ENCODE data around the gene EIF1. TPM values are rescaled to one million over a fixed set of nuclear protein-coding genes. Genes with fewer than 3 reads are reported as not detected.
"Not testable (repeated sequence)": the region's sequence is repeated elsewhere in the genome, so short reads cannot be mapped to it uniquely, and the experiment has no call there.

Gene EIF1
- total RNA-seq, 1 donor from 2014 or later, result 725 TPM

DNA sequence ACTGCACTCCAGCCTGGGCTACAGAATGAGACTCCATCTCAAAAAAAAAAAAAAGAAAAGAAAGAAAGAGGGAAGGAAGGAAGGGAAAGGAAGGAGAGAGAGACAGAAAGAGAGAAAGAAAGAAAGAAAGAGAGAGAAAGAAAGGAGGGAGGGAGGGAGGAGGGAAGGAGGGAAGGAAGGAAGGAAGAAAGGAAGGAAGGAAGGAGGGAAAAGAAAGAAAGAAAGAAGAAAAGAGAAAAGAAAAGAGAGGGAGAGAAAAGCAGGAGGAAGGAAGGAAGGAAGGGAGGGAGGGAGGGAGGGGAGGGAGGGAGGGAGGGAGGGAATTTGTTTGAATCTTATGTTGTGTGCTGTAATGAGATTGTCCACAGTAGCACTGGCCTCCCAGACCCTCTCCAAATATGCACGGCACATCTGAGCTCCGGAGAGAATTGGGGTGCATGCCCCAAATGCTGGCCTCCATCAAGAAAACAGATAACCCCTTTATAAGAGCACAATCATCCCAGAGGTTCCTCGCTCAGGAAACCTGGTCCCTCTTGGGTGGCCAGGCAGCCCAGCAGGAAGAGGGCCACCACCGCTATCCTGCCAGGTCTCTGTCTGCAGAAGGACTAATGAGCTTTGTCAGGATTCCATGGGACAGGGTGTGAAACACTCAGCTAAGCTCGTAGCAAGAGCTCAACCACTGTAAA is 8.8 kb upstream of the EIF1 start:
- no peak for ATAC-seq

DNA sequence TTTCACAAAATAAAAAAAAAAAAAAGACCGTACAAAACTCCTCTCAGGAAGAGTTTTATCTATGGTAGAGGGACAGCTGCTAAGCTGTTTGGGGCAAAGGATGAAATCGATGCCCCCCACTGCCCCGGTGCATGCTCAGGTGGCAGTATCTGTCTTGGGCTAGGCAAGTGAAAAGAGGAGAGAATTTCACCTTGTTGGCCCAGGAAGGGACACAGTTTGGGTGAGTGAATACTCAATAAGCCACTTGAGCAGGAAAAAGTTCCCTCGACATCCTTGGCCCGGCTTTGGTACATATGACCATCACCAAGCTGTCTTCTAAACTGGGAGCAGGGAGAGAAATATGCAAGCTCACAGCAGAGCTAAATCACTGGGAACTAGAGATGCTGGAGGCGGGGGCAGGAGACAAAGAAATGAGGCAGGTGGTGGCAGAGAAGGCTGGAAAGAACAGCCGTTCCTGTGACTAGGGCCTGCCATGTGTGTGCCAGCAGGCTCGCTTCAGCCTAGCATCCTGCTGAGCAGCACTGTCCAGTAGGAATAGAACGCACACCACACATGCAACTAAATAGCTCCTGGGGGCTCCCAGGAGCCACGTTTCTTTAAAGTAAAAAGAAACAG is 8.2 kb upstream of the EIF1 start:
- no peak for ATAC-seq

DNA sequence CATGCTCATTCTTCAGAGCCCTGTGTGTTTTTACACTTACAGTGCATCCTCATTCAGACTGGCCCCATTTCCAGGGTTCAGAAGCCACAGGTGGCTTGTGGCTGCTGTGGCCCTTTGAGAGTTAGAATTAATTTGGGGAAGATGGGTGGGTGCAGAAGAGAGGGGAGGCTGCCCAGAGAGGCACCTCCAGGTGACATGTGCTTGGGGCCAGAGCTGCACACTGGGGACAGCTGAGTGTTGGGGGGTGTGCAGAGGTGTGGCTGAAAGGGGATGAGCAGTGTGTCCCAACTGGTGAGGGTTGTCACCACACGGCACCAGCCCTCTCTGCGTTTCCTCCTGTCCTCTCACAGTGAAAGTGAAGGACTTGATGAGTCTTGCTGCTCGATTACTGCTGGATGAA is 6.9 kb upstream of the EIF1 start:
- no peak for ATAC-seq

DNA sequence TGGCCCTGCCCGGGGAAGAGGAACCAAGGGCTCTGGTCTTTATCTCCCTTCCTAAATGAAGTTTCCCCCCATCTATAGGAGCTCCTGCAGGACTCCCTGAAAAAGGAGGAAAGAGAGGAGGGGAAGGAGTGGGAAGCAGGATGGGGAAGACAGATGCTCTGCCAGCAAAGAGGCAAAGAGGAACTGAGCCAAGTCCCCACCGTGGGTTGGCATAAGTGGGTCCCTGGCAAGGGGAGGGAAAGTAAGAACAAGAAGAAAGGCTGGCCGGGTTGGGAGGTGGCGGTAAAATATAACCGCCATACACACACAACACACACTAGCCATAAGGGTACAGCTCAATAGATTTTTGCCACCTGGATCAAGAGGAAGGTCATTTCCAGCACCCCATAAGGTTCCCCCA is 6.1 kb upstream of the EIF1 start:
- no peak for ATAC-seq

DNA sequence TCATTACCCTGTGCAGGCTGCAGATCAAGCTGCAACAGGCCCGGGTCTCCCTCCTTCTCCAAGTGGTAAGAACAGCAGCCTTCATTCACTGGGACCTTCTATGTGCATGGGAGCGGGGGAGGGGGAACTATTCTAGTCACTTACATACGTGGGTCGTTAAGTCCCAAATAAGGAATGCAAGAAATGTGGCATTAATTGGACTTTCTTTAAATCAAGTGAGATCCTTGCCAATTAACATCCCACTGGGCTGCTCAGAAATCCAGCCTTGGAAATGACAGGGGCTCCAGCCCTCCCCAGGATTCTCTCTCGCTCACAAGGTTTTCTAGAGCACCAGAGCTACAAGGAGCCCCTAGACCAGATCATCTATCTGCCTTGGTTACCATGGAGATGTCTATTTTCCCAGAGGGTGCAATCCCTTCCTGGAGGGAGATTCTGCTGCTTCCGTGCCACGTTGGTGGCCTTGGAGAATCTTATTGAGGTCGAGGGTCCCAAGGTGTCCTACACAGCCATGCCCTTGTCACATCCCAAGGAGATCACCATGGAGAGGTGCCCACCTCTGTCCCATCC is 5.2 kb upstream of the EIF1 start:
- ATAC-seq, result no peak

DNA sequence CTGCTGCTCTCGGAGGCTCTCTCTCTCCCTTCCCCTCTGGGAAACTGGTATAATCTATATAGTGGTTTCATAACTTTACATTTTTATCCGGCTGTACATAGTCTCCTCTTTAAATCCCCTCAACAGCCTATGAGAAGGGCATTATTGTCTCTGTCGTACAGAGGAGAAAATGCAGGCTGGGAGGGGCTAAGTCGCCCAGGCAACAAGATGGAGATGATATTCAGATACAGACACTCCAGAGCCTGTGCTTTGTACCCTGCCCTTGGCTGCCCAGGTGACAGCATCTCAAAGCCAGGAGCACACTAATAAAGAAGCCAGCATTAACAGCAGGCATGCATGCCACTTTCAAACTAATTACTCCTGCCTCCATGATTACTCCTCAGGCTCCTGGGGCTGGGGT is 4.7 kb upstream of the EIF1 start:
- no peak for ATAC-seq

DNA sequence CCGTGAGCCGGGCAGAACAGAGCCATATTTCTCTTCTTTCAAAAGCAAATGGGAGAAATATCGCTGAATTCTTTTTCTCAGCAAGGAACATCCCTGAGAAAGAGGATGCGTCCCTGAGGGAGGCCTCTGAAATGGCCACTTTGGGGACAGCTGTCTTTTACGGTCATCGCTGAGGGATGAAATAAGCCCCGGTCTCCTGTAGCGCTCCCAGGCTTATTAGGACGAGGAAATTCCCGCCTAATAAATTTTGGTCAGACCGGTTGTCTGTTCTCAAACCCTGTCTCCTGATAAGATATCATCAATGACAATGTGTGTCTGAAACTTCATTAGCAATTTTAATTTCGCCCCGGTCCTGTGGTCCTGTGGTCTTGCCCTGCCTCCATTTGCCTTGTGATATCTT is 2.9 kb upstream of the EIF1 start:
- not testable (repeated sequence) for ATAC-seq

DNA sequence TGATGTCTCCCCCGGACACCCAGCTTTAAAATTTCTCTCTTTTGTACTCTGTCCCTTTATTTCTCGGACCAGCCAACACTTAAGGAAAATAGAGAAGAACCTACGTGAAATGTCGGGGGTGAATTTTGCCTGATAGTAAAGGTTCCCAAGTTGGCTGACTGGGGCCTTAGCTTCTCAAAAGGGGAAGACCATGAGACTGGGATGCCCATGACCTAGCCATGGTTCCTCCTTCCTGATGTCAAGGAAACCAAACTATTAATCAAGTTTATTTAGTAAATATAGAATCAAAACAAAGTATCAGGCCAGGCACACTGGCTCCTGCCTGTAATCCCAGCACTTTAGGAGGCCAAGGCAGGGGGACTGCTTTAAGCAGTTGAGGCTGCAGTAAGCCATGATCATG is 2.4 kb upstream of the EIF1 start:
- no peak for ATAC-seq

DNA sequence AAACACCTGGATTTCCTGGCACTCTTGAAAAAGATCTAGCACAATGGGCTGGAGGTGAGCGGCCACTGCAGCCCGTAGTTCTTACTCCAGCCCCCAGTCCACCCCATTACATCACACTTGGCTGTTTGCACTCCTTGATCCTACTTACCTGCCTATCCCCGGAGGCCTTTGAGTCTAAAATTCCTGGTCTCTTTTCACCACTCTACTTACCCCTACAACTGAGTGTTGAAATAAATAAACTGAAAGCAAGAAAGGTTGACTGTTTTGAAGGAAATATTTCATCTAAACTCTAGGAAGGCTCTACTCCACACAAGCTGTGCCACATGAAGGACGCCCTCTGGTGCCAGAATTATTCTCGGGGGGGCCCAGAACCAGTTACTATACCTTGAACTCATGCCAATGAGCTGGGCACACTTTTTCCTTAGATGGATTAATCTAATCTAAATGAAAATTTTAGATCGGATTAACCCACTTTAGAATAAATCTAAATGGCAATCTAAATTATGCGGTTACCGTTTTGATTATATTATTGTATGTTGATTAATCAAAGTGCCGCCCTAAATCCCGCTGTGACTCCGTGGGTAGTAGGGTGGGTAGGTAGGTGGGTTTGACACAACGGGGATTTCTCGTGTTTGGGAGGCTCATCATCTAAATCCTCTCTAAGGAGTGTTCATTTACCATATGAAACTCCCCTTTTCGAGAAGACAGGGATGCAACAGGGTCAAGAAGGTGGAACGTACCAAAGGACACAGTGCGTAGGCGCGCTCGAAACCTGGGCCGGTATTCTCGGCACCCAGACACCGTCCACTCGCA is 651 bp upstream of the EIF1 start:
- ATAC-seq, result no peak

DNA sequence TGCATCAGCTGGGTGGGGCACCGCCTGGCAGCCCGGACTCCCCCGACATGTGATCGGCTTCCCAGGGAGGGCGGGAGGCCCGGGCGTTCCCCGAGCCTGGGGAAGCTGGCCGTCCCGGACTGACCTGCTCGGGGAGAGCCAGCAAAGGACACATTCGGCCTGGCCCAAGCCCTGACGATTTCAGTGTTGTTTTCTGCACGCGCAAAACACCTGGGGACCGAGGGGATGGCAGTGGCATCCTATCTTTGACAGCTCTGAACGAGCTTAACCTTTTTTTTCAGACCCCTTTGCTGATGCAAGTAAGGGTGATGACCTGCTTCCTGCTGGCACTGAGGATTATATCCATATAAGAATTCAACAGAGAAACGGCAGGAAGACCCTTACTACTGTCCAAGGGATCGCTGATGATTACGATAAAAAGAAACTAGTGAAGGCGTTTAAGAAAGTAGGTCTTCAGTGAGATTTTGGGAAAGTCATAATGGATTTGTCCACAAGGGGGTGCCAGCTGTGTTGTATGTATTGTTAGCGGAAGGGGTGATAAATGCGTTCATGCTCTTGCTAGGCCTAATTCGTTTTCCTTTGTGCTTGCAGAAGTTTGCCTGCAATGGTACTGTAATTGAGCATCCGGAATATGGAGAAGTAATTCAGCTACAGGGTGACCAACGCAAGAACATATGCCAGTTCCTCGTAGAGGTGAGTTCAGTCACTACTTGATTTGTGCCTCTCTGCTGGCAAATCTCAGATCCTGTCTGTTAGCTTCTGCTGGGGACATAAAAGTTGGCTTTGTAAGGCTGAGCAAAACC is 1.0 kb downstream of the EIF1 start:
- no peak for ATAC-seq

DNA sequence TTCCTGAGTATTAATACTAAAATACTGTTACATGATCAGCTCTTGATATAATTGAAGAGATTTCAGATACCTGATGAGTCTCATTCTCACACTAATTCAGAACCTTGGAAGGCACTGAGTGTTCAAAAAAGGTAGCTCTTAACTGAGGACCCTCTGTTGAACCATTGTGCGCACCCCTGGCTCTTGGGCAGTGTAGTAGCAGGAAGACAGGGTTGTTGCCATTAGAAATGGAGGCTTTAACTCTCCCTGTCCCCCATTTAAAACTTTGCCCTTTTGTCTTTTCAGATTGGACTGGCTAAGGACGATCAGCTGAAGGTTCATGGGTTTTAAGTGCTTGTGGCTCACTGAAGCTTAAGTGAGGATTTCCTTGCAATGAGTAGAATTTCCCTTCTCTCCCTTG is 1.8 kb downstream of the EIF1 start:
- ATAC-seq, result no peak

DNA sequence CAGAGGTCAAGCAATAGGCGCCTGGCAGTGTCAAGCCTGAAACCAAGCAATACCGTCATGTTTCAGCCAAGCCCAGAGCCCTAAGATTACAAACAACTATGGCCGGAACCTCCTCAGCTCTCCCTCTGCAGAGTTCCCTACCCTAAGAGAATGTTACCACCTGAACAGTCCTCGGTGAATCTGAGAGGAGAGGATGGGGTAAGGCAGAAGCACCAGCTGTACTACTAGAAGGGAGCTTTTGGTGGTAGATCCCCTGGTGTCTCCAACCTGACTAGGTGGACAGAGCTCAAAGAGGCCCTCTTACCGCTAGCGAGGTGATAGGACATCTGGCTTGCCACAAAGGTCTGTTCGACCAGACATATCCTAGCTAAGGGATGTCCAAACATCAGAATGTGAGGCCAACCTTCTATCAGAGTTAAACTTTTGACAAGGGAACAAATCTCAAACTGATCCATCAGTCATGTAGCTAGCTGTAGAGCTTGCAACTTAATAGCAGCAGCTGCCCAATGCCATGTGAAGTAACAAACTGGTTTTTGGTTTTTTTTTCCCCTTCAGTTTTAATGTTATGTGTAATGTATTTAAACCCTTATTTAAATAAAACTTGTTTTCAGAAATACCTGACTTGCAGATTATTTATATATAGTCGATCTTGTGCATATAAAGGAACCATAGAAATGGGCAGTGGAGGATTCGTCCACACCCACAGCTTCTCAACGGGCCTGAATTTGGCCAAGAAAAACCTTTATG is 2.5 kb downstream of the EIF1 start:
- no peak for ATAC-seq

DNA sequence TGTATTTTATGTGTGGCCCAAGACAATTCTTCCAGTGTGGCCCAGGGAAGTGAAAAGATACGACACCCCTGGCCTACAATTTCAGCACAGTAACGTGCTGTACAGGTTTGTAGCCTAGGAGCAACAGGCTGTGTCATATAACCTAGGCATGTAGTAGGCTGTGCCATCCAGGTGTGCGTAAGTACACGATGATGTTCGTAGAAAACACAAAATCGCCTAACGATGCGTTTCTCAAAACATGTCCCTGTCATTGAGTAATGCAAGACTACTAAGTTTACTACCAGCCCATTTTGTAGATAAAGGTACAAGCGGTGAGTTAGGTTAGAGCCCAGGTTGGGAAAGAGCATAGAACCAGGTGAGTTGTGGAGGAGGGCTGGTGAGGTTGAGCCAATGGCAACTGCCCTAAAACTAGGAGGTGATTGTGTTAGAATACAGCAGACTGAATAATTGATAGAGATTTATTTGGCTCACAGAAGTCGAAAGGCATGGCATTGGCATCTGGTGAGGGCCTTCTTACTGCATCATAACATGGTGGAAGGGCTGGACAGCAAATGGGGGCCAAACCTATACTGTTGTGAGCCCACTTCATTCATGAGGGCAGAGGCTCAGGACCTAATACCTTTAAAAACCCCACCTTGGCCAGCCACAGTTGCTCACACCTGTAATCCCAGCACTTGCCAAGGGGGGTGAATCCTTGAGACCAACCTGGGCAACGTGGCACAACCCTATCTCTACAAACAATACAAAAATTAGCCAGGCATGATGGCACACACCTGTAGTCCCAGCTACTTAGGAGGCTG is 4.2 kb downstream of the EIF1 start:
- ATAC-seq, result no peak

DNA sequence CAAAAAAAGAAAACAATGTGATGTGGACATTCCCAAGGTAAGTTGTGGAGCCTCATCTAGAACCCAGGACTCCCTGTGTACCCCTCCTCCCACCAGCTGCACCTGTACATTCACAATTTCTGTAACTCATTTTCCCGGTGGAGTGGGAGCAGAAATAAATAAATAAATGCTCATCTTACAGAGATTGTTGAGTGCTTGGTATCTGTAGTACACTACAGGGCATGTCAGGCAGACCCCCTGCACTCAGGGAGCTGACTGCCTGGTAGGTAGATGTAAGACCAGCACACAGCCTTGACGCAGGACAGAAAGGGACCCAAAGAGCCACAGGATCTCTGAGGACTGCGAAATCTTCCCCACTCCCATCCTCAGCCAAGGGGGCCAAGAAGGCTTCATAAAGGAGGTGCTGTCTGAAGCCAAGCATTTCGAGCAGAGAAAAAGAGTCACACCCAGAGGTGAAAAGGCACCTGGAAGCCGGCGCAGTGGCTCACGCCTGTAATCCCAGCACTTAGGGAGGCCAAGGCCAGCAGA is 6.5 kb downstream of the EIF1 start:
- peak; percentile 8 for ATAC-seq

DNA sequence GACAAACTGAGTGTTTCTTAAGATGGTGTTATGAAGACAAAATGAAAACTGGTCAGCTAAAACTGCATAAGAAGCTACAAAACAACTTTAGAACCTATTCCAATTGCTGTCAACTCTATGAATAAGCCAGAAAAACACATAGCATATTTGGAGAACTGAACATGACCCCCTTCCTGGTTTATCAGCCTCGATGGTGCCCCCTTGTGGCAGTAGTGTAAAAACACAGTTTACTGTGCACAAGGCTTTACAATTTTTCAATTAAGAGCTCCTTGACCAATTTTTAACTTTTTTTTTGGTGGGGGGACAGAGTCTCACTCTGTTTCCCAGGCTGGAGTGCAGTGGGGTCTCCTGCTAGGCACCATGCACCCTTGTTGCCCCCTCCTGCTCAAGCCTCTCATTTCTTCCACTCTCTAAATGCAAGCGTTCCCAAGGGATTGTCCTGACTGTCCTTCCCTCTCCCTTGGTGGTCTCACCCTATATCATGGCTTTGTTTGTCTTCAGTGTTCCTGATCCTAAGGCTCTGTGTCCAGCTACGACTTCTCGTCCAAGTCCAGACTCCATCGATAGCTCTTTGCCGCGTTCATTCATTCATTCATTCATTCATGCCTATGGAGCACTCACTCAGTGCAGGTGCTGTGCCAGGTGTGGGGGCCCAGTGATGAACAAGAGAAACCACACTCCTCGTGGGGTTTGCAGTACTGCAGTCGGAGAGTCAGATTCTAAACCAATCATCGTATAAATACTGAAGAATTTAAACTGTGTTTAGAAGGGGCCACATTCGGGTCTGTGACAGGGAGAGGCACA is 7.5 kb downstream of the EIF1 start:
- peak; percentile 24 for ATAC-seq

DNA sequence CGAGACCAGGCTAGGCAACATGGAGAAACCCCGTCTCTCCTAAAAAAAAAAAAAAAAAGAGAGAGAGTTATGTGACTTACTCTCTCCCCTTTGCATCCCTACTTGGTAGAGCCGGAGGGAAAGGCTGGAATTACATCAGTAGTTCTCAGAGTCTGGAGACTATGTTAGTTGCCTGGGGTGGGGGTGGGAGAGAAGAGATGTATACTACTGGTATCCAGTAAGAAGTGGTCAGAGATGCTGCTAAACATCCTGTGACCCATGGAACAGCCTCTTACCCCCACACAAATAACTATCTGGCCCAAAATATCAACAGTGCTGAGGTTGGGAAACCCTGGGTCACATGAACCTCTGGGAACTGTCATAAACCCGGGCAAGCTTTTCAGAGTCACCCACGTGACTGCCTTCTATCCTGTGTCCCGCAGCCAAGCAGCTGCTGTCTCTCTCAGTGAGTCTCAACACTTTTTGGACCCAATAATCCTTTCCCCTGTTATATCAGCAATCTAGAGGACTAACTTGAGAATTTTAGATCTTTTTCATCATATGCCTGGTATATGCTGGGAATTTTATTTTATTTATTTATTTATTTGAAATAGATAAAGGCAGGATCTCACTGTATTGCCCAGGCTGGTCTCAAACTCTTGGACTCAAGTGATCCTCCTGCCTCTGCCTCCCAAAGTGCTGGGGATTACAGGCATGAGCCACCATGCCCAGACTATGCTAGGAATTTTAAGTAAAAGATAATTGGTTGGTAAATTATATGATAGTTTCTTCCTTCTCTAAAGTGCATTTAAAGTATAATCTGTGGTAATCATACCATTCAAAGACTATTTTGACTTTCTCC is 8.7 kb downstream of the EIF1 start:
- ATAC-seq, result peak; percentile 8

DNA sequence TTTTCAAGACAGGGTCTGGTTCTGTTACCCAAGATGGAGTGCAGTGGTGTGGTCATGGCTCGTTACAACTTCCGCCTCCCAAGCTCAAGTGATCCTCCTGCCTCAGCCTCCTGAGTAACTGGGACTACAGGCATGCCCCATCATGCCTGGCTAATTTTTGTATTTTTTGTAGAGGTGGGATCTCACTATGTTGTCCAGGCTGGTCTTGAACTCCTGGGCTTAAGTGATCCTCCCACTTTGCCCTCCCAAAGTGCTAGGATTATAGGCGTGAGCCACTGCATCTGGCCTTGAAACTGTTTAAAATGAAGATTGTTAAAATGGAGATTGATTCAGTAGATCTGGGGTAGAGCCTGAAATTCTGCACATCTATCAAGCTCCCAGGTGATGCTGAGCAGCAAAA is 12.2 kb downstream of the EIF1 start:
- ATAC-seq, result not testable (repeated sequence)

DNA sequence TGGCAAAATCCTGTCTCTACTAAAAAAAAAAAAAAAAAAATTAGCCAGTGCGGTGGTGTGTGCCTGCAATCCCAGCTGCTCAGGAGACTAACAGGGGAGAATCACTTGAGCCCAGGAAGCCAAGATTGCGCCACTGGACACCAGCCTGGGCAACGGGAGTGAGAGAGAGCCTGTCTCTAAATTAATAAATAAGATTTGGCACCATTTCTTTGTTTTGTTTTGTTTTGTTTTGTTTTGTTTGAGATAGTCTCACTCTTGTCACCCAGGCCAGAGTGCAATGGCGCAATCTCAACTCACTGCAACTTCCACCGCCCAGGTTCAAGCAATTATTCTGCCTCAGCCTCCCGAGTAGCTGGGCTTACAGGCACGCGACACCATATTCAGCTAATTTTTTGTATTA is 14.0 kb downstream of the EIF1 start:
- no peak for ATAC-seq
